ENCODE results near the gene BAG5. TPM values are rescaled to one million over a fixed set of nuclear protein-coding genes. Genes with fewer than 3 reads are reported as not detected.

BAG5 gene
- total RNA-seq, 1 experiment from 2014 or later, result 32.6 TPM

GRCh38 chr14:103521438-103521950, 41.0 kb downstream of the BAG5 start:
- H3K36me3 ChIP-seq (ENCODE audit: insufficient read depth, low read length), result no peaks in the 10 kb centered on the region
- no peaks in the 10 kb centered on the region for H3K9me3 ChIP-seq (ENCODE audit: low read length)
- H3K4me3 ChIP-seq (ENCODE audit: low read length), result peak overlapping the region; percentile 69; the same call in 1 of the 2 replicates
- H3K4me2 ChIP-seq (ENCODE audit: low read depth, low read length, poor library complexity, severe bottlenecking), result peak overlapping the region; percentile 79
- no peaks in the 10 kb centered on the region for H3K9me2 ChIP-seq (replicated peaks; ENCODE audit: insufficient read depth, low read length)
- H4K20me1 ChIP-seq (ENCODE audit: insufficient read depth, low read depth, low read length), result no peaks in the 10 kb centered on the region
- peak overlapping the region; percentile 54; the same call in 1 of the 2 replicates for H2AFZ ChIP-seq (ENCODE audit: low read length)
- H3K9ac ChIP-seq (ENCODE audit: low read length), result peak overlapping the region; percentile 71
- H3K4me1 ChIP-seq (ENCODE audit: low read length), result peaks cover 44% of the 10 kb centered on the region
- no peak for DNase-seq
- H3K79me2 ChIP-seq (ENCODE audit: low read length), result no peaks in the 10 kb centered on the region
- no peak overlapping the region for H3K27ac ChIP-seq (ENCODE audit: low read length)
- H3K27me3 ChIP-seq (ENCODE audit: low read length), result no peaks in the 10 kb centered on the region

GRCh38 chr14:103520657-103521437, 41.6 kb downstream of the BAG5 start:
- H2AFZ ChIP-seq (ENCODE audit: low read length), result peak overlapping the region; percentile 54; the same call in 1 of the 2 replicates
- H3K4me2 ChIP-seq (ENCODE audit: low read depth, low read length, poor library complexity, severe bottlenecking), result peak overlapping the region; percentile 79
- H4K20me1 ChIP-seq (ENCODE audit: insufficient read depth, low read depth, low read length), result no peaks in the 10 kb centered on the region
- no peaks in the 10 kb centered on the region for H3K79me2 ChIP-seq (ENCODE audit: low read length)
- no peaks in the 10 kb centered on the region for H3K9me3 ChIP-seq (ENCODE audit: low read length)
- H3K9me2 ChIP-seq (replicated peaks; ENCODE audit: insufficient read depth, low read length), result no peaks in the 10 kb centered on the region
- H3K27ac ChIP-seq (ENCODE audit: low read length), result peak overlapping the region; percentile 62
- peak overlapping the region; percentile 69 for H3K4me3 ChIP-seq (ENCODE audit: low read length)
- peaks cover 44% of the 10 kb centered on the region for H3K4me1 ChIP-seq (ENCODE audit: low read length)
- DNase-seq, result peak; percentile 94
- no peaks in the 10 kb centered on the region for H3K27me3 ChIP-seq (ENCODE audit: low read length)
- no peaks in the 10 kb centered on the region for H3K36me3 ChIP-seq (ENCODE audit: insufficient read depth, low read length)
- peak overlapping the region; percentile 71 for H3K9ac ChIP-seq (ENCODE audit: low read length)

GRCh38 chr14:103520269-103520656, 42.2 kb downstream of the BAG5 start:
- H3K9me3 ChIP-seq (ENCODE audit: low read length), result no peaks in the 10 kb centered on the region
- H3K9ac ChIP-seq (ENCODE audit: low read length), result peak overlapping the region; percentile 71
- no peaks in the 10 kb centered on the region for H3K9me2 ChIP-seq (replicated peaks; ENCODE audit: insufficient read depth, low read length)
- peak overlapping the region; percentile 62 for H3K27ac ChIP-seq (ENCODE audit: low read length)
- H2AFZ ChIP-seq (ENCODE audit: low read length), result peak overlapping the region; percentile 54; the same call in 1 of the 2 replicates
- peaks cover 44% of the 10 kb centered on the region for H3K4me1 ChIP-seq (ENCODE audit: low read length)
- H3K36me3 ChIP-seq (ENCODE audit: insufficient read depth, low read length), result no peaks in the 10 kb centered on the region
- no peaks in the 10 kb centered on the region for H4K20me1 ChIP-seq (ENCODE audit: insufficient read depth, low read depth, low read length)
- H3K4me2 ChIP-seq (ENCODE audit: low read depth, low read length, poor library complexity, severe bottlenecking), result peak overlapping the region; percentile 79
- no peaks in the 10 kb centered on the region for H3K79me2 ChIP-seq (ENCODE audit: low read length)
- H3K27me3 ChIP-seq (ENCODE audit: low read length), result no peaks in the 10 kb centered on the region
- peak; percentile 81 for DNase-seq
- H3K4me3 ChIP-seq (ENCODE audit: low read length), result peak overlapping the region; percentile 69

GRCh38 chr14:103519837-103520212, 42.6 kb downstream of the BAG5 start:
- Histone ChIP-seq H3K79me2 (ENCODE audit: low read length) (no peaks in the 10 kb centered on the region), H4K20me1 (ENCODE audit: insufficient read depth, low read depth, low read length) (no peaks in the 10 kb centered on the region), H3K27me3 (ENCODE audit: low read length) (no peaks in the 10 kb centered on the region), H3K9me2 (replicated peaks; ENCODE audit: insufficient read depth, low read length) (no peaks in the 10 kb centered on the region), H3K9ac (ENCODE audit: low read length) (peak overlapping the region; percentile 71; the same call in 1 of the 2 replicates), H3K4me3 (ENCODE audit: low read length) (peak overlapping the region; percentile 69; the same call in 1 of the 2 replicates), H3K4me1 (ENCODE audit: low read length) (peaks cover 41% of the 10 kb centered on the region), H3K27ac (ENCODE audit: low read length) (peak overlapping the region; percentile 62), H2AFZ (ENCODE audit: low read length) (no peak overlapping the region), H3K4me2 (ENCODE audit: low read depth, low read length, poor library complexity, severe bottlenecking) (peak overlapping the region; percentile 79), H3K36me3 (ENCODE audit: insufficient read depth, low read length) (no peaks in the 10 kb centered on the region), H3K9me3 (ENCODE audit: low read length) (no peaks in the 10 kb centered on the region)
- no peak for DNase-seq

GRCh38 chr14:103519043-103519836, 43.2 kb downstream of the BAG5 start:
- Histone ChIP-seq H3K27ac (ENCODE audit: low read length) (peak overlapping the region; percentile 62), H3K9me2 (replicated peaks; ENCODE audit: insufficient read depth, low read length) (no peaks in the 10 kb centered on the region), H3K9ac (ENCODE audit: low read length) (peak overlapping the region; percentile 71), H2AFZ (ENCODE audit: low read length) (no peak overlapping the region), H4K20me1 (ENCODE audit: insufficient read depth, low read depth, low read length) (no peaks in the 10 kb centered on the region), H3K79me2 (ENCODE audit: low read length) (no peaks in the 10 kb centered on the region), H3K4me3 (ENCODE audit: low read length) (peak overlapping the region; percentile 69; the same call in 1 of the 2 replicates), H3K27me3 (ENCODE audit: low read length) (no peaks in the 10 kb centered on the region), H3K4me1 (ENCODE audit: low read length) (peaks cover 35% of the 10 kb centered on the region), H3K4me2 (ENCODE audit: low read depth, low read length, poor library complexity, severe bottlenecking) (peak overlapping the region; percentile 79), H3K9me3 (ENCODE audit: low read length) (no peaks in the 10 kb centered on the region), H3K36me3 (ENCODE audit: insufficient read depth, low read length) (no peaks in the 10 kb centered on the region)
- peak; percentile 62 for DNase-seq

GRCh38 chr14:103518422-103519042, 43.9 kb downstream of the BAG5 start:
- no peaks in the 10 kb centered on the region for H3K9me3 ChIP-seq (ENCODE audit: low read length)
- peak; percentile 84 for DNase-seq
- H2AFZ ChIP-seq (ENCODE audit: low read length), result no peak overlapping the region
- no peaks in the 10 kb centered on the region for H3K27me3 ChIP-seq (ENCODE audit: low read length)
- H4K20me1 ChIP-seq (ENCODE audit: insufficient read depth, low read depth, low read length), result no peaks in the 10 kb centered on the region
- H3K4me2 ChIP-seq (ENCODE audit: low read depth, low read length, poor library complexity, severe bottlenecking), result peak overlapping the region; percentile 79
- H3K4me3 ChIP-seq (ENCODE audit: low read length), result no peak overlapping the region
- H3K27ac ChIP-seq (ENCODE audit: low read length), result peak overlapping the region; percentile 62
- peak overlapping the region; percentile 71; the same call in 1 of the 2 replicates for H3K9ac ChIP-seq (ENCODE audit: low read length)
- no peaks in the 10 kb centered on the region for H3K79me2 ChIP-seq (ENCODE audit: low read length)
- H3K36me3 ChIP-seq (ENCODE audit: insufficient read depth, low read length), result no peaks in the 10 kb centered on the region
- H3K4me1 ChIP-seq (ENCODE audit: low read length), result peaks cover 34% of the 10 kb centered on the region
- no peaks in the 10 kb centered on the region for H3K9me2 ChIP-seq (replicated peaks; ENCODE audit: insufficient read depth, low read length)

GRCh38 chr14:103517721-103518421, 44.6 kb downstream of the BAG5 start:
- H3K4me1 ChIP-seq (ENCODE audit: low read length), result peaks cover 34% of the 10 kb centered on the region
- H3K9me2 ChIP-seq (replicated peaks; ENCODE audit: insufficient read depth, low read length), result no peaks in the 10 kb centered on the region
- no peak overlapping the region for H2AFZ ChIP-seq (ENCODE audit: low read length)
- H3K36me3 ChIP-seq (ENCODE audit: insufficient read depth, low read length), result no peaks in the 10 kb centered on the region
- no peaks in the 10 kb centered on the region for H3K79me2 ChIP-seq (ENCODE audit: low read length)
- H3K27ac ChIP-seq (ENCODE audit: low read length), result no peak overlapping the region
- no peak overlapping the region for H3K4me2 ChIP-seq (ENCODE audit: low read depth, low read length, poor library complexity, severe bottlenecking)
- H4K20me1 ChIP-seq (ENCODE audit: insufficient read depth, low read depth, low read length), result no peaks in the 10 kb centered on the region
- no peak overlapping the region for H3K9ac ChIP-seq (ENCODE audit: low read length)
- no peaks in the 10 kb centered on the region for H3K9me3 ChIP-seq (ENCODE audit: low read length)
- no peak overlapping the region for H3K4me3 ChIP-seq (ENCODE audit: low read length)
- H3K27me3 ChIP-seq (ENCODE audit: low read length), result no peaks in the 10 kb centered on the region
- no peak for DNase-seq

Measured in Karpas-422 (cell line).